Stimulated activated naive CD4-positive, alpha-beta T cell treated with Interleukin-2 at 50 U/mL for 16 hours (primary cell): Measurements from ENCODE around the gene SOX18.
"Not testable (repeated sequence)": the region's sequence is repeated elsewhere in the genome, so short reads cannot be mapped to it uniquely, and the experiment has no call there.

Experiments
- DNase-seq: peaks from one replicate; lab custom pipeline; 2025; lab: John Stamatoyannopoulos, UW

Gene SOX18

DNA sequence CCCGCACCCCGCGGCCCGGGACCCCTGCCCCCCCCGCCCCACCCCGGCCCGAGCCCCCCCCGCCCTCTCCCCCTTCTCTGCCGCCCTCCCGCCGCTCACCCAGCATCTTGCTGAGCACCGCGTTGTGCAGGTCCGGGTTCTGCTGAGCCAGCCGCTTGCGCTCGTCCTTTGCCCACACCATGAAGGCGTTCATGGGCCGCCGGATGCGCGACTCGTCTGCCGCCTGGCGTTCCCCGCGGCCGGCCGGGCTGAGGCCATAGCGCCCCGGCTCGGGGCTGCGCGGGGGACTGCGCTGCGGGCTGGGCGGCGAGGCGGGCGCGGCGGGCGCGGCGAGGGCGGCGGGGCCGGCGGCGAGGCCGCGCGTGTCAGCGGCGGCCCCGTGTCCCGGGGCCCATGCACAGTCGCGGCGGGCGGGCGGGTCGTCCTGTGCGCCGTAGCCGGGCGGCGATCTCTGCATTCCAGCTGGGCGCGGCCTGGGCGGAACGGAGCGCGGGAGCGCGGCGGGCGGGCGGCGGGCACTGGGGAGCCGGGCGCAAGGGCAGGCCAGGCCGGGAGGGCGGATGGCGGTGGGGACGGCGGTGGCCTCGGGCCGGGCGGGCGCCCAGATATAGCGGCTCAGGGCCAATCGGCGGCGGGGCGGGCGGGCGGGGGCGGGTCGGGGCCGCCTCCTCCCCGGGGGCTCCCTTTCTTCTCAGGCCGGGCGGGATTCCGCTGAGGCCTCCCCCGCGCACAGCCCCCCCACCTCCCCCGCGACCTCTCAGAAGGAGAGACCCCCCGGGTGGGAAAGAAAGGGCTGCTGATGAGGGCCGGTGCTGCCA, at the start of gene SOX18:
Gene SOX18 (minus strand): TSS at position 580 of the 818 bp plus-strand sequence. CDS start 123 bp downstream, at position 457.
- DNase-seq: peak; percentile 16

DNA sequence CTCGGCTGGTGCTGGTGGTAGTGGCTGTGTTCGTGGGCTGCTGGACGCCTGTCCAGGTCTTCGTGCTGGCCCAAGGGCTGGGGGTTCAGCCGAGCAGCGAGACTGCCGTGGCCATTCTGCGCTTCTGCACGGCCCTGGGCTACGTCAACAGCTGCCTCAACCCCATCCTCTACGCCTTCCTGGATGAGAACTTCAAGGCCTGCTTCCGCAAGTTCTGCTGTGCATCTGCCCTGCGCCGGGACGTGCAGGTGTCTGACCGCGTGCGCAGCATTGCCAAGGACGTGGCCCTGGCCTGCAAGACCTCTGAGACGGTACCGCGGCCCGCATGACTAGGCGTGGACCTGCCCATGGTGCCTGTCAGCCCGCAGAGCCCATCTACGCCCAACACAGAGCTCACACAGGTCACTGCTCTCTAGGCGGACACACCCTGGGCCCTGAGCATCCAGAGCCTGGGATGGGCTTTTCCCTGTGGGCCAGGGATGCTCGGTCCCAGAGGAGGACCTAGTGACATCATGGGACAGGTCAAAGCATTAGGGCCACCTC, 49.1 kb upstream of the SOX18 start:
- DNase-seq: no peak

DNA sequence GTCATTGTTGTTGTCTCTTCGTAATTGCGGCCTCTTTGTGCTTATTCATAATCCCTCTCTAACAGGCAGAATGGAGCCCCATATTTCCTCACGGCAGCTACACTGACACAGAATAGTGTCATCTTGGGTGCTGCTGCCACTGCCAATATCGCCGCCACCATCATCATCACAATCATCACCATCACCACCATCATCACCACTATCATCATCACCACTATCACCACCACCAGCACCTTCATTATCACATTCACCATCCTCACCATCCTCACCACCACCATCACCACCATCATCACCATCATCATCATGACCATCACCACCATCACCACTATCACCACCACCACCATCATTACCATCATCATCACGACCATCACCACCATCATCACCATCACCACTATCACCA, 47.1 kb upstream of the SOX18 start:
- no peak for DNase-seq

DNA sequence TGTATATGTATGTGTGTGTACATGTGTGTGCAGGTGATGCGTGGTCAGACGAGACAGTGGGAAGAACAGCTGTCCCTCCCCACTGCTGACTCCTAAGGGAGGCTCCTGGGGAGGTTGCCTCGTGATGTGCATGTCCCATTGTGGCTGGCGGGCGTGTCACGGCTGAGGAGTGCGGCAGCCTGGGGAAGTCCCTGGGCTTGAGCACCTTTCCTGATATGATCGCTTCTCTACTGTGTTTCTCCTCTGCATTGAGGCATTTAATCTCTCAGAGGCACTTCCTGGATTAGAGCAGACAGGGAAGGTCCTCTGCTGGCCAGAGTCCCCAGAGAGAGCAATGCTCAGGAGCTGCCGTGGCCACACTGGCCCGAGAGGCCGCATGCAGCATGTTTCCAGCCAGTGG, 46.5 kb upstream of the SOX18 start:
- DNase-seq: no peak

DNA sequence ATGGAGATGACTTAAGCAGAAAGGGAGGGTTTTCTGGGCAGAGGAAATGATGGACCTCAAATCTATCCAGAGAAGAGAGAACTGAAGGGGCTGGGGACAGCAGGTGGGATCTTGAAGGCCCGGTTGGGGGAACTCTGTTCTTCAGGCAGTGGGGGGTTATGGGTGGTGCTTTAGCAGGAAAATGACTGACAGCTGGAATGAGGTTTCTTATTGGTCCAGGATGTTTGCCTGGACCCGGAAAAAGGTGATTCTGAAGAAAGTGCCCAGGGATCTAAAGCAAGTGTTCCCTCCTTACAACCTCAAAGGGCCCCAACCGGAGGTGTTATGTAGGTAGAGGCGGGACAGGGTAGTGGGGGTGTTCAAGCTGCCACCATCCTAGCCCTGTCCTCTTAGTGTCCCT, 46.0 kb upstream of the SOX18 start:
- no peak for DNase-seq

DNA sequence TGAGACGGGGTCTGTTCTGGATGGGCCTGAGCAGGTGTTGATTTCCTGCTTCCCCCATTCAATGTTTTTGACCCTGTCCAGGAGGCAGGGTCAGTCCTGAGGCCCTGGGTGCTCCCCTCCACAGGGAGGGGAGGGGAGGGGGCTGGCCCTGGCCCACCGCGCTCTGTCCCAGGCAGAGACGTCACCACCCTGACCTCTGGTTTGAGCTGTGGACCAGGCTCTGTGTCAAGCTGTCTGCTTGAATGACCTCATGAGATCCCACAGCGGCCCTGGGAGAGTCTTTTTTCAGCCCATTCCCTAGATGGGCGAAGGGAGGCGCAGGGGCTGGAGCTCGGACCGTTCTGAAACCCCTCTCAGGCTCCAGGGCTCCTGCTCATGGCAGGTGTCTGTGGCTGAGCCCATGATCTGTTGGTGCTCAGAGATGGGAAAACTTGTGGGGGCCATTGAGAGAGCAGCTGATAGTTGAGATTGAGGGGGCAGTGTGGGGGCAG, 43.6 kb upstream of the SOX18 start:
- no peak for DNase-seq

DNA sequence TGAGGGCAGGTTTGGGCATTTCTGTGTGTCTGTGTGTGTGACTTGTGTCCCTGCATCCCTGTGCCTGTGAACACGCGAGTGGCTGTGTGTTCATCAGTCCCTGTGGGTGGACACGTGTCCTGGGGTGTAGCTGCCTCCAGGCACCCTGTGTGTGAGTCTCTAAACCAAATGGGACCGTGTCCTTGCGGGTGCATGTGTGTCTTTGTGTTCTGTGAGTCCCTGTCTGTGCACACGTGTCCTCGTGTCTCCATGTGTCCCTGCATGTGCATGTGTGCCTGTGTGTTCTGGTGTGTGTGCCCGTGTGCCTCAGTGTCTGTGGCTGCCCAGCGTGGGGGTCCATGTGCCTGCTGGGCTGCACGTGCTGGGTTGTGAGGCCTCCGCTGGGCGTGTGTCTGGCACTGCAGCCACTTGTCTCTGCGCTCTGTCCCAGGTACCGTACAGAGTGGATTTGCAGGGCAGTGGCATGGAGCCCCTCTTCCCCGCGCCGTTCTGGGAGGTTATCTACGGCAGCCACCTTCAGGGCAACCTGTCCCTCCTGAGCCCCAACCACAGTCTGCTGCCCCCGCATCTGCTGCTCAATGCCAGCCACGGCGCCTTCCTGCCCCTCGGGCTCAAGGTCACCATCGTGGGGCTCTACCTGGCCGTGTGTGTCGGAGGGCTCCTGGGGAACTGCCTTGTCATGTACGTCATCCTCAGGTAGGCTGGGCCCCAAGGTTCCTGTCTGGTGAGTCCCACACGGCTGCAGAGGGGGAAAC, 43.0 kb upstream of the SOX18 start:
- no peak for DNase-seq

DNA sequence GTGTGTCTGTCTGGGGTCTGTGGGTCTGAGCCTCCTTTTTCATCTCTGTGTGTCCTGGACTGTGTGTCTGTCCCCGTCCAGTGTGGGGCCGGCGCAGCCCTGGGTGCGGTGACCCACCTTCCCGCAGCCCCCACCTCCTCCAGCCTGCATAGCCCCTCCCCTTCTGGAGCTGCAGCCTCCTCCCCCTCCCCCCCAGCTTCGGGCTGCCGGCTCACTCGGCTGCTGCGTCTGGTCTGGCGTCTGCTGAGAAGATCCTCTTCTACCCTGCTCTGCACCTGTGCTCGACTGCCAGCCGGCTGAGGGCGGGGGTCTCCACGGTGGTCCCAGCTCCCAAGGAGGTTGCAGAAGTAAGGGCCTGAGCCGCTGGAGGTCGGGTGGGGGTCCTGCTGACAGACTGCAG, 42.3 kb upstream of the SOX18 start:
- DNase-seq: no peak

DNA sequence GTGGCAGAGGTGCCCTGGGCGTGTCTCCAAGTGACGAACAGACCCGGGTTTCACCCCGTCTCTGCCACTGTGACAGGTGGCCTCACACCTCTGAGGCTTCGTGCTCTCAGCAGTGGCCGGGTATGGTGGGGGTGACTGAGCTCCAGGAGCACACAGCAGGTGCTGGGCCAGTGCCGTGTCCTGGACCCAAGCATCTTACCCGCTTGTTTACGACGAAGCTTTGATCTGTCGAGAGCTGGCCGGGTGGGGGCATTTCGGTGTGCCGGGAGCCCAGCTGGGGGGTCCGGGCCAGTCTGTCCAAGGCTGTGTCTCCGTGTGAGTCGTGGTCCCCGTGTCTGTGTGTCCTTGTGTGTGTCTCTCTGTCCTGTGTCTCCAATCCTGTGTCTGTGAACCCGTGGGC, 41.9 kb upstream of the SOX18 start:
- no peak for DNase-seq

DNA sequence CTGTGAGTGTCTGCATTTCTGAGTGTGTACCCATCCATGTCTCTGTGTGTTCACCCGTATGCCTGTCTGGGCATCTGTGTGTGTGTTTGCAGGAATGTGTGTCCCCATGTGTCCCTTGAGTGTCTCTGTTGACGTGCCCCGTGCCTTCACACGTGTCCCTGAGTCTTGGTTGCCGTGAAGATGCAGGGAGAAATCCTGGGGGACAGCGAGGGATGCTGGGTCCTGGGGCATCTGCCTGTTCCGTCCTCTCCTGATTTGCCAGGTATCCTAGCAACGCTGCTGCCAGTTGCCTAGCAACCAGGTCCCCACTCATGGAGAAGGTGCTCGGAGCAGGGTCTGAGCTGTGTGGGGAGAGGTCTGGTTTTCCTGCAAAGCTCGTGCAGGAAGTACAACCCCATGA, 40.7 kb upstream of the SOX18 start:
- DNase-seq: no peak

DNA sequence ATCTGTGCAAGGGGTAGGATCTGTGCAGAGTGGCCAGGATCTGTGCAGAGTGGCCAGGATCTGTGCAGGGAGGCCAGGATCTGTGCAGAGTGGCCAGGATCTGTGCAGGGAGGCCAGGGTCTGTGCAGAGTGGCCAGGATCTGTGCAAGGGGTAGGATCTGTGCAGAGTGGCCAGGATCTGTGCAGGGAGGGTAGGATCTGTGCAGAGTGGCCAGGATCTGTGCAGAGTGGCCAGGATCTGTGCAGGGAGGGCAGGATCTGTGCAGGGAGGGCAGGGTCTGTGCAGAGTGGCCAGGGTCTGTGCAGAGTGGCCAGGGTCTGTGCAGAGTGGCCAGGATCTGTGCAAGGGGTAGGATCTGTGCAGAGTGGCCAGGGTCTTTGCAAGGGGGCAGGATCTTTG, 39.1 kb upstream of the SOX18 start:
- not testable (repeated sequence) for DNase-seq

DNA sequence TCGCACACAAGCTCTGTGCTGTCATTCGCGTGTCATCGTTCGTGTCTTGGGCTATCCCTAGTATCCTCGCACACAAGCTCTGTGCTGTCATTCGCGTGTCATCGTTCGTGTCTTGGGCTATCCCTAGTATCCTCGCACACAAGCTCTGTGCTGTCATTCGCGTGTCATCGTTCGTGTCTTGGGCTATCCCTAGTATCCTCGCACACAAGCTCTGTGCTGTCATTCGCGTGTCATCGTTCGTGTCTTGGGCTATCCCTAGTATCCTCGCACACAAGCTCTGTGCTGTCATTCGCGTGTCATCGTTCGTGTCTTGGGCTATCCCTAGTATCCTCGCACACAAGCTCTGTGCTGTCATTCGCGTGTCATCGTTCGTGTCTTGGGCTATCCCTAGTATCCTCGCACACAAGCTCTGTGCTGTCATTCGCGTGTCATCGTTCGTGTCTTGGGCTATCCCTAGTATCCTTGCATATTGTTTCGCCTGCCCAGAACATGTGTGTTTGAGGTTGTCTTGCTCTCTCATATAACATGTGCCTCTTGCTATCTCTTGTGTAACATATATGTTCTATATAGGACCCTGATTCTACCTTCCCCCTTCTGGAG, 37.9 kb upstream of the SOX18 start:
- not testable (repeated sequence) for DNase-seq

DNA sequence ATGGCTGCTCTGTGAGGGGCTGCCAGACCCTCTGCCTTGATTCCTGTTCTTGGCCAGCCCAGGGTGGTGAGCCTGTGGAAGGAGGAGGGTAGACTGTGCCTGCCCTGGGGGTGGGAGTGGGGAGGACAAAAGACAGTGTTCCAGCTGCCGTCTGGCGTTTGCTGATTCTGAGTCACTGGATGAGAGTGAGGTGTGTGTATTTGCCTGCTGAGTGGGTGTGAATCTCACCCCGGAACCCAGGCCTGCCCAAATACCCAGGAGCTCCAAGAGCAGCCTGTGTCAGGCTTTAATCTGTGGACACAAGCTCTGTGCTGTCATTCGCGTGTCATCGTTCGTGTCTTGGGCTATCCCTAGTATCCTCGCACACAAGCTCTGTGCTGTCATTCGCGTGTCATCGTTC, 37.4 kb upstream of the SOX18 start:
- no peak for DNase-seq

DNA sequence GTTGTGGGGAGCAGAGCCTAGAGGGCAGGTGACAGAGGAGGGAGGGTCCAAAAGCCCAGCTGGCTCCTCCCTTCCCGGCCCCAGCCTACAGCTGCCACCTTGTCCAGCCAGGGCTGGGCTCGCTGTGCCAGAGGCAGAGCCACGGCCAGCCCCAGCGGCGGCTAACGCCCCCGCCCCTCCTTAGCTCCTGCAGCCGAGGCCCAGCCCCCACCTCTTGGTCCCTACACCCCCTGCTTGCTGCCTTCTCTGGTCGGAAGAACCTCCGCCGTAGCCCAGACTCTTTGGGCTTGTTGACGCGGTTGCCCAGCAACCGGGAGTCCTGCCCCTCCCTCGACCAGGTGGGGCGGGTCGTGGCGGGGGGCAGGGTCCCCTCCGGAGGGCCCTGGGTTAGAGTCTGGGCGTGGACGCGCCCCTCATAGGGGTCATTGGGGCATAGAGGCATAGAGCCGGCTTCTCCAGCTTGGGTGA, 35.3 kb upstream of the SOX18 start:
- no peak for DNase-seq

DNA sequence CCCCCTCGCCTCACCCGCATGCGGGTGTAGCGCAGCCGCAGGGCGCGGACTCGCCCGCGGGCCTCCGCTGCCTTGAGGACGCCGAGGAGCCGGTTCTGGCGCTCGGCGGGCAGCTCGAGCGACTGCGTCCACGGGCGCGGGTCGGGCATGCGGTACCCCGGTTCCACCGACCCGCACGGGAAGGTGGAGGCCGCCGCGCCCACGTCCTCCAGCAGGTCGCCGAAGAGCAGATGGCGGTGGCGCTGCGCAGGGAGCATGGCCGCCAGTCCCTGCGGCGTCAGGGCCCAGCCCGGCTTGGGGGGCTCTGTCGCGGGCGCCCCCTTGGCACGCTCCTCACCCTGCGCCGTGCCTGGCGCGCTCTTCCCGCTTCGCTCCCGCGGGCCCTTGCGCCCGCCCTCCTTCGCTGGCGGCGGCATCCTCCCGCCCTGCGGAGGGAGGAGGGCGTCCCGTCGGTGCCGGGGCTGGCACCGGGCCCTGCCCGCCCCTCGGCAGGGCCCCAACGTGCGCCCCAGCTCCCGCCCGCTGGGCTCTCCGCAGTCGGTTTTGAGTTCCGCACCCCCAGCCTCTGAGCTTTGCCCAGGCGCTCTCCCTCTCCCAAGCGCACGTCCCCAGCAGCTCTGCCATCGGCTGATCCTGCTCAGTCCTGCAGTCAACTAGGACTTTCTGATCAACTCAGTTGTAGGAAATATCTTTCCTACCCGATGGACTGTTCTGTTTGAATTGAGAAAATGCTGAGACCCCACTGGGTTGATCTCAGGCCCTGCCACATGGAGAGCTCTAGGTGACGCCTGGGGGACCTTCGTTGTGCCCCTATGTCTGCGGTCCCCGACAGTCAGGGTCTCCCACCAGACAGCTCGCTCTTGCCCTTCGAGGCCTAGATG, 34.6 kb upstream of the SOX18 start, which contains the start of gene LKAAEAR1:
Gene LKAAEAR1 (minus strand): TSS at position 595 of the 881 bp plus-strand sequence. CDS start 179 bp downstream, at position 416.
- DNase-seq: no peak

DNA sequence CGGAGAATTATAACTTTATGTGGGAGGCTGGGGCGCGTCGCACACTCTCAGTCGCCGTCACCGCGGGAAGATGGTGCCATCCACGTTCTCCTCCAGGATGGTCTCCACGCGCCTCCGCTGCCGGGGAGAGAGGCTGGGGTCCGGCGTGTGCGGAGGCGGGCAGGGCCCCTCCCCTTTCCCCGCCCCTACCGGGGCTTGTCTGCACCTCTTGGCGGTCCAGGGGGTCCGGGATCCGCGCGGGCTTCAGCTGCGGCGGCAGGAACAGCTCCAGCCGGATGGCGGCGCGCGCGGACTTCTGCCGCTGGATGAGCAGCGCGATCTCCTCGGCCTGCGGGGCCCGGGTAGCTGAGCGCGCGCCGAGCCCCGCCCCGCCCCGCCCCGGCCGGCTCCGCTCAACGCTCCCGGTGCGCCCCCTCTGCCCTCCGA, 34.0 kb upstream of the SOX18 start:
- peak; percentile 65 for DNase-seq

DNA sequence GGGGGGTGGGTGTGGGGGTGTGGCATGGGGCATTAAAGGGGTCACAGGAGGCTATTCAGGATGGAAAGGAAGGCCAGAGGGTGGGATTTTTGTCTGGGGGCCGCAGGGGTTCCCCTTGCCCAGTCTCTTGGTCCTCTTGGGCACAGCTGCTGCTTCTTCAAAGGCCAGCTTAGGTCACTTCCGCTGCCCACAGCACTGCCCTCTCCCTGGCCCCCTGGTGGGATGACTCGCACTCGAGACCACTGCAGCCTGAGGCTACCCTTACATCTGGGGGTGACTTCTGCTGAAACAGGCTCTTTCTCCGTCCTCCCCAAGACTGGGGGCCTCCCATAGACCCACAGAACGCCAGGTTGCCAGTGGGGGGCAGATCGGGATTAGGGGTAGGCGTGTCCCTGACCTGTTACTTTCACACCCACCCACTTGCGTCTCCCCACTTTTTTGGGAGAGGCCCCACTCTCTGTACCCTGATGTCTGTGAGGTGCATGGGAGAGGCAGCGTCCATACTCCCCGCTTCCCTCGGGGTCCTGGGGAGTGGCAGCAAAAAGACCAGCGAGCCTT, 33.5 kb upstream of the SOX18 start:
- DNase-seq: no peak

DNA sequence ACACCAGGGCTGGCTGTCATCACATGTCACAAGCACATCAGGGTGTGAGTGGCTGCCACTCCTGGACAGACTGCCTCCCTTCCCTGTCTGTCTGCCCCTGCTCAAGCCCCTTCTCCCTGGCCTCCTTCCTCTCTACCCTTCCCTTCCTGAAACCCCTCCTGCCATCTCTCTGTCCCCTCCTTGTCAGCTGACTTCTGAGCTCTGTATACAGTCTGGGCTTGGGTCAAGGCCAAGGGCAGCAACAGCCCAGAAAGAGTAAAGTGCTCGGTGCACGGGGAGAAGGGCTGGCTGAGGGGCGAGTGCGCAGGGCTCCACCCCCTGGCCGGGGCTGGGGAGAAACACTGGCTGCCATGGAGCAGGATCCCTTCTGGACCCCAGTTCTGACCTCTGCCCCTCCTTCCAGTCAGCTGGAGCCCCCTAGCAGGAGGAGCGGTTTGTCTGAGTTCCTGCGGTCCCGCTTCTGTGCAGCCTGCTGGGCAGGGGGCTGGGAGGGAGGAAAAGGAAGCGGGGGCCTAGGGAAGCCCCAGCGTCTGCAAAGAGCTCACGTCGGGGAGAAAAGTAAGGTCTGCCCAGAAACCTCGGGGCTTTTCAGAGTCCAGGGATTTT, 32.8 kb upstream of the SOX18 start:
- DNase-seq: no peak

DNA sequence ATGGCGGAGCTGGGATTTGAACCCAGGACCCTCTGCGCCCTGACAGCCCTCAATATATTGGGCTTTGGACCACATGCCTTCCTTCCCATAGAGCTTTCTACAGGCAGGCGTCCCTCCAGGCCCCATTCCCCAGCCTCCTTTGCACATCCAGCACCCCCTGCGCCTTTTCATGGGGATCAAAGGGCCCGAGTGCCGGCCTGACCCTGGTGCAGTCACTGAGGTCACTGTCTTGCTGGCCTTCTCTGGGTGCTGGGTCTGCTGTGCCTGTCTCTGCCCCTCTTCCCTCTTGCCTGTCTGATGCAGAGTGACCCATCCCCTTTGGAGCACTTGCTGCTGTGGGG, 32.2 kb upstream of the SOX18 start:
- no peak for DNase-seq

DNA sequence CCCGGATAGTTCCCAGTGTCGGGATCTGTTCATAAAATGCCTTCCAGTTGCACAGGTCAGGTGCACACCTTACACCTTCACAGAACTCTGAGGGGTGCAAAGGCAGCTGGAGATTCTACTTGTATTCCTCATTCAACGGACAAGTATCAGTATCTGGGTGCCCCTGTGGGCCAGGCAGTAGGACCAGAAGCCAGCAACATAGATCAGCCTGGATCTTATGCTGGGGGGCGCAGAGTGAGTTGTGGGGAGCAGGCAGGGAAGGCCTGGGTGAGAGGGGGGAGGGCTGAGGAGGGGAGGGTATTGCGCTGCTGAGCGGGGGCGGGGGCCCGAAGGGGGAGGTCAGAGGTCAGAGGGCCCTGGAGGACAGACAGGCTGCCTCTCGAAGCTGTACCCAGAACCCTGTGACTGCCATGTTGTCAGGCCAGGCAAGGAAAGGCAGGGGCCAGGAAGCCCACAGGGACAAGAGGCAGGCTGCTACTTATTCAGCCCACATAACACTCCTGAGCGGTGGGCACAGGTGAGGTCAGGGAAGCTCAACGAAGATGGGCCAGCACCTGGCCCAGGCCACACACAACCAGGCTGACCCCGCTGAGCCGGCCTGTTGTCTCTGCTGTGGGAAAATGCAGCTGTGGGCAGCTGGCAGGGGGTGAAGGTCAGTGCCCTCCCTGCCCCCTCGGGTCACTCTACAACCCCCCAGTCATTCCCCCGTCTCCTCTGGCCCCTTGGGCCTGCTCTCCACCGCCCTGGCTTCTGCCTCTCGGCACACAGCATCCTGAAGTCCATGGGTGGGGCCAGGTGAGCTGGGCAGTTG, 31.6 kb upstream of the SOX18 start:
- no peak for DNase-seq
